BJ (cell line): Measurements from ENCODE around the gene SPAG16. TPM values are rescaled to one million over a fixed set of nuclear protein-coding genes. Genes with fewer than 3 reads are reported as not detected.

ENCODE experiments used
- CTCF ChIA-PET: fragments of 350-600 bp; formaldehyde crosslinking; extraction: SDS; loops from one replicate; lab custom pipeline; 2021; ENCODE audit warnings: antibody characterized with exemption, inconsistent platforms; lab: Yijun Ruan, JAX
- POLR2A ChIA-PET: fragments of 300-600 bp; sonication (Branson Sonifier 250); formaldehyde crosslinking; extraction: SDS; loops from one replicate; lab custom pipeline; 2021; ENCODE audit warnings: antibody characterized with exemption; lab: Charles Lee
- DNase-seq: peaks from one replicate; pipeline ENCODE4 v3.0.0-alpha.2; 2011; ENCODE audit warnings: low read depth
- H3K27me3 ChIP-seq: 2 replicates; pipeline ENCODE4 v1.6.0; 2011; ENCODE audit warnings: low read length; ENCODE audit not compliant: control insufficient read depth, insufficient read depth
- H3K36me3 ChIP-seq: 2 replicates; pipeline ENCODE4 v1.5.1; 2011; ENCODE audit warnings: low read length; ENCODE audit not compliant: control insufficient read depth, insufficient read depth
- H3K4me3 ChIP-seq: 2 replicates; pipeline ENCODE4 v1.5.1; 2011; ENCODE audit warnings: low read depth, mild to moderate bottlenecking, control low read depth, low read length
- polyA plus RNA-seq: library from polyadenylated mRNA; depleted of rRNA; stranded (reverse); fragments of >200 nt; gene quantifications from 2 replicates; pipeline ENCODE4 v1.2.3, GENCODE V29; 2011
- TF ChIP-seq, protein P1 (sequence below): IDR thresholded peaks from 2 replicates; pipeline ENCODE4 v1.5.1; 2011; ENCODE audit warnings: low read depth, mild to moderate bottlenecking, control low read depth, inconsistent platforms, low read length, moderate library complexity; ENCODE audit not compliant: insufficient read depth

Gene SPAG16
- polyA plus RNA-seq, 1 experiment: 11.0 TPM

DNA sequence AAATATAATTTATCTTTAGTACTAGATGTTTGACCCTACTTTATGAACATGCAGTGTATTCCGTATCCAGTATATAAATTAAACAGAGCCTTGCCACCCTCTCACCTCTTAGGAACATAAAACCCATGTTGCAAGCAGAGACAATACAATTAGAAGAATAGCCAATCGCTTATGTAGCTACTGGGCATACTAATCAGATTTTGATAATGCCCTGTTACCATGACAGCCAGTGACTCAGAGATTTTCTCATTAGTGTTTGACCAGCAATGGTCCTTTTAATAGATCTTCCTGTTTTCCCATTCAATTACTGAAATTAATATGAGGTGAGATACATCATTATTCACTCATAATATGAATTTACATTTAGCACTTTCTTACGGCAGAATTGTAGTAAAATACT is 579.3 kb downstream of the SPAG16 start:
- ChIA-PET POLR2A (no interaction called here), CTCF (no interaction called here)
- TF ChIP-seq, protein P1, sequence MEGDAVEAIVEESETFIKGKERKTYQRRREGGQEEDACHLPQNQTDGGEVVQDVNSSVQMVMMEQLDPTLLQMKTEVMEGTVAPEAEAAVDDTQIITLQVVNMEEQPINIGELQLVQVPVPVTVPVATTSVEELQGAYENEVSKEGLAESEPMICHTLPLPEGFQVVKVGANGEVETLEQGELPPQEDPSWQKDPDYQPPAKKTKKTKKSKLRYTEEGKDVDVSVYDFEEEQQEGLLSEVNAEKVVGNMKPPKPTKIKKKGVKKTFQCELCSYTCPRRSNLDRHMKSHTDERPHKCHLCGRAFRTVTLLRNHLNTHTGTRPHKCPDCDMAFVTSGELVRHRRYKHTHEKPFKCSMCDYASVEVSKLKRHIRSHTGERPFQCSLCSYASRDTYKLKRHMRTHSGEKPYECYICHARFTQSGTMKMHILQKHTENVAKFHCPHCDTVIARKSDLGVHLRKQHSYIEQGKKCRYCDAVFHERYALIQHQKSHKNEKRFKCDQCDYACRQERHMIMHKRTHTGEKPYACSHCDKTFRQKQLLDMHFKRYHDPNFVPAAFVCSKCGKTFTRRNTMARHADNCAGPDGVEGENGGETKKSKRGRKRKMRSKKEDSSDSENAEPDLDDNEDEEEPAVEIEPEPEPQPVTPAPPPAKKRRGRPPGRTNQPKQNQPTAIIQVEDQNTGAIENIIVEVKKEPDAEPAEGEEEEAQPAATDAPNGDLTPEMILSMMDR: no peak
- no peaks in the 10 kb centered on the region for H3K36me3 ChIP-seq
- H3K27me3 ChIP-seq: no peaks in the 10 kb centered on the region
- H3K4me3 ChIP-seq: no peak overlapping the region
- DNase-seq: no peak

DNA sequence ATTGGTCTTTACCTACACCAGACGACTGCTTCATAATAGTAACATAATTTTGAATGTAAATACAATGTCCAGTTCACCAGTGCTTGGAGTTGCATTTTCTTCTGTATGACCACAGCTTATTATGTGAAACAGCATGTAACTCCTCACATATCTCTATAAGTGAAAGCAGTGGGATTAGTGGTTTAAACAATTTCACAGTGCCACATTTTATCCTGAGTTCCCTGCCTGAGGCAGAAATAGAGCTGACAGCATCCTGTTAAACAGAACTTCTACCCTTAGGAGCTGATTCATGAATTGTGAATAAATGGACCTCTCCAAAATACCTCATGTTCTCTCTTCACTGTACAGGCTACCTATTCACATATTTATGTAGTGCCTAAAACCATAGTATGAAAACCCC is 584.3 kb downstream of the SPAG16 start:
- ChIA-PET CTCF (no interaction called here), POLR2A (no interaction called here)
- DNase-seq: no peak
- Histone ChIP-seq H3K4me3 (no peak overlapping the region), H3K27me3 (no peaks in the 10 kb centered on the region), H3K36me3 (no peaks in the 10 kb centered on the region)
- TF ChIP-seq, protein P1: no peak

DNA sequence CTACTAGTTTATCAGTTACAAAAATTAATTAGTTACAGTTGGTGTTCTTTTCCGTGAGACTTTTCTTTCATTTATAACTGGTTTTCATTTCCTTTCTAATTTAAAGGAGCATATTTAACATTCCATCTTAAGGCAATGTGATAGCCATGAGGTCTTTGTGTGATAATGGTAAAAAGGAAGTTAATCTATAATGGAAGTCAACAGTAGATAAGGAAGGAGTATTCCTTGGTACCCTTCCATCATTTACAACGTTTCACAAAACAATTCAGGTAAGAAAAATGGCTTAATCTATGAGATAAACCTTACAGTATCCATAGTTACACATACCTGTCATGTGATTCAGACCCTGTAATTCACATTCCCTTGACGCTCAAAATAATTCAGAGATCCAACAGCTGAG is 601.2 kb downstream of the SPAG16 start:
- ChIA-PET POLR2A (no interaction called here), CTCF (no interaction called here)
- H3K27me3 ChIP-seq: no peaks in the 10 kb centered on the region
- no peaks in the 10 kb centered on the region for H3K36me3 ChIP-seq
- TF ChIP-seq, protein P1: no peak
- no peak for DNase-seq
- H3K4me3 ChIP-seq: no peak overlapping the region

DNA sequence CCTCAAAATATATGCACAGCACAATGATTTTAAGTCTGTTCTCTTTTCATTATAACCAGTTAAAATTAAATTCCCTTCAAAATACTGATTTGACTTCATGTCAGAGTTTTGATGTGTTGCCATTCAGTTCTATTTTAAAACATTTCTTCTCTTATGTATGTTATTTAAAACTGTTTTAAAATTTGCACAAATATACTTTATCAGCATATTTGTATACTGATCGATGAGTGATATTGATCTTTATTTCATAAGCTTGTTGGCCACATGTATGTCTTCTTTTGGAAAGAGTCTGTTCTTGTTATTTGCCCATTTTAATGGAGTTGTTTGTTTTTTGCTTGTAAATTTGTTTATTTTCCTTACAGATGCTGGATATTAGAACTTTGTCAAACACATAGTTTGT is 630.2 kb downstream of the SPAG16 start:
- no peaks in the 10 kb centered on the region for H3K27me3 ChIP-seq
- no peak overlapping the region for H3K4me3 ChIP-seq
- TF ChIP-seq, protein P1: no peak
- CTCF ChIA-PET: no interaction called here
- no peaks in the 10 kb centered on the region for H3K36me3 ChIP-seq
- DNase-seq: no peak
- POLR2A ChIA-PET: no interaction called here

DNA sequence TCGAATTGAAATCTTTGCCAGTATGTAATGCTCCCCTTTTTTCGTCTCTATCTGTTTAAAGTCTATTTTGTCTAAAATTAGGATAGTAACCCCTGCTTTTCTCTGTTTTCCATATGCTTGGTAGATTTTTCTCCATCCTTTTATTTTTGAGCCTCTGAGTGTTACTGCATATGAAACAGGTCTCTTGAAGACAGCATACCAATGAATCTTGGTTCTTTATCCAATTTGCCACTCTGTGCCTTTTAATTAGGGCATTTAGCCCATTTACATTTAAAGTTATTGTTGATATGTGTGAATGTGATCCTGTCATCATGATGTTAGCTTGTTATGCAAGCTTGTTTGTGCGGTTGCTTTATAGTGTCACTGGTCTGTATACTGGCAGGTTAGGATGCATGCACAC is 635.8 kb downstream of the SPAG16 start:
- no peak overlapping the region for H3K4me3 ChIP-seq
- DNase-seq: no peak
- CTCF ChIA-PET: no interaction called here
- TF ChIP-seq, protein P1: no peak
- POLR2A ChIA-PET: no interaction called here
- no peaks in the 10 kb centered on the region for H3K36me3 ChIP-seq
- H3K27me3 ChIP-seq: no peaks in the 10 kb centered on the region
